WTC11 (cell line): ENCODE measurements around the gene FAM107B. TPM values are rescaled to one million over a fixed set of nuclear protein-coding genes. Genes with fewer than 3 reads are reported as not detected.

Experiments used
- ATAC-seq: fragments of 200-7000 bp; cut with Tn5 transposase; 2 replicates; pipeline ENCODE4 v1.10.0; 2021; ENCODE audit warnings: mild to moderate bottlenecking, moderate library complexity
- CTCF ChIA-PET: fragments of 300-600 bp; sonication (Branson Sonifier 250); formaldehyde crosslinking; loops from one replicate; lab custom pipeline; 2021; ENCODE audit warnings: antibody characterized with exemption; lab: Charles Lee
- POLR2A ChIA-PET: fragments of 350-600 bp; sonication (Branson Sonifier 250); formaldehyde crosslinking; loops from one replicate; lab custom pipeline; 2021; ENCODE audit warnings: antibody characterized with exemption; lab: Charles Lee
- DNase-seq: peaks from one replicate; pipeline ENCODE4 v3.0.0; 2021; ENCODE audit warnings: low spot score
- H3K27ac Mint-ChIP-seq: 2 replicates; pipeline ENCODE4 v1.8.0; 2021; ENCODE audit warnings: mixed read lengths
- H3K27me3 Mint-ChIP-seq: 2 replicates; pipeline ENCODE4 v1.8.0; 2021; ENCODE audit warnings: low read depth, mild to moderate bottlenecking, moderate library complexity, mixed read lengths
- H3K36me3 Mint-ChIP-seq: 2 replicates; pipeline ENCODE4 v1.8.0; 2021; ENCODE audit warnings: mixed read lengths
- H3K4me1 Mint-ChIP-seq: 2 replicates; pipeline ENCODE4 v1.8.0; 2022; ENCODE audit warnings: mixed read lengths
- H3K4me3 Mint-ChIP-seq: 2 replicates; pipeline ENCODE4 v1.8.0; 2021; ENCODE audit warnings: mild to moderate bottlenecking, moderate library complexity, mixed read lengths
- H3K9me3 Mint-ChIP-seq: 2 replicates; pipeline ENCODE4 v1.8.0; 2021; ENCODE audit warnings: mixed read lengths
- GABPB1 ChIP-seq: sonication (generic); formaldehyde crosslinking; IDR thresholded peaks from 2 replicates; pipeline ENCODE4 v1.8.1; 2023; ENCODE audit warnings: mild to moderate bottlenecking, missing genetic modification reagents
- GRHL2 ChIP-seq: fragments of 250-450 bp; sonication (Bioruptor Pico); IDR thresholded peaks from 2 replicates; pipeline ENCODE4 v1.8.0; 2022; ENCODE audit warnings: mild to moderate bottlenecking, moderate library complexity; ENCODE audit not compliant: insufficient replicate concordance, severe bottlenecking
- JAZF1 ChIP-seq: fragments of 250-450 bp; sonication (Bioruptor Pico); IDR thresholded peaks from 2 replicates; pipeline ENCODE4 v1.9.0; 2021; ENCODE audit warnings: moderate library complexity, mild to moderate bottlenecking, inconsistent platforms
- KAT7 ChIP-seq: sonication (generic); formaldehyde crosslinking; IDR thresholded peaks from 2 replicates; pipeline ENCODE4 v1.8.1; 2023; ENCODE audit warnings: missing genetic modification reagents, mild to moderate bottlenecking, borderline replicate concordance
- MXD4 ChIP-seq: fragments of 250-450 bp; sonication (Bioruptor Pico); IDR thresholded peaks from 2 replicates; pipeline ENCODE4 v1.8.0; 2021; ENCODE audit warnings: mild to moderate bottlenecking, moderate library complexity, borderline replicate concordance
- RELA ChIP-seq: sonication (generic); formaldehyde crosslinking; IDR thresholded peaks from 2 replicates; pipeline ENCODE4 v1.8.1; 2022; ENCODE audit warnings: missing genetic modification reagents, mild to moderate bottlenecking, borderline replicate concordance
- SMAD3 ChIP-seq: sonication (generic); formaldehyde crosslinking; IDR thresholded peaks from 2 replicates; pipeline ENCODE4 v1.8.0; 2022; ENCODE audit warnings: missing genetic modification reagents, mild to moderate bottlenecking, borderline replicate concordance
- TP53 ChIP-seq: sonication (generic); formaldehyde crosslinking; IDR thresholded peaks from 2 replicates; pipeline ENCODE4 v1.8.1; 2023; ENCODE audit warnings: mild to moderate bottlenecking, missing genetic modification reagents
- ZNF121 ChIP-seq: sonication (generic); formaldehyde crosslinking; IDR thresholded peaks from 2 replicates; pipeline ENCODE4 v1.8.0; 2023; ENCODE audit warnings: missing genetic modification reagents
- ZNF232 ChIP-seq: sonication (generic); formaldehyde crosslinking; IDR thresholded peaks from 2 replicates; pipeline ENCODE4 v1.8.0; 2022; ENCODE audit warnings: mild to moderate bottlenecking, missing genetic modification reagents
- ZNF317 ChIP-seq: sonication (generic); formaldehyde crosslinking; IDR thresholded peaks from 2 replicates; pipeline ENCODE4 v1.8.1; 2023; ENCODE audit warnings: low read depth, mild to moderate bottlenecking, moderate library complexity, missing genetic modification reagents, borderline replicate concordance
- ZNF396 ChIP-seq: fragments of 250-450 bp; sonication (Bioruptor Pico); IDR thresholded peaks from 2 replicates; pipeline ENCODE4 v1.8.0; 2021; ENCODE audit warnings: mild to moderate bottlenecking, moderate library complexity, borderline replicate concordance
- total RNA-seq: library from RNA; stranded (reverse); gene quantifications from 3 replicates; pipeline ENCODE4 v1.2.3, GENCODE V29; 2021
- TF ChIP-seq, protein P1 (sequence below): sonication (generic); formaldehyde crosslinking; conservative IDR thresholded peaks from 2 replicates; pipeline ENCODE4 v1.8.1; 2023; ENCODE audit warnings: mild to moderate bottlenecking, low read depth, missing genetic modification reagents, moderate library complexity
- TF ChIP-seq, protein P2 (sequence below): fragments of 200-600 bp; IDR thresholded peaks from 2 replicates; pipeline ENCODE4 v1.8.0; 2022; ENCODE audit warnings: antibody characterized with exemption
- TF ChIP-seq, protein P3 (sequence below): sonication (generic); formaldehyde crosslinking; IDR thresholded peaks from 2 replicates; pipeline ENCODE4 v1.8.1; 2023; ENCODE audit warnings: mild to moderate bottlenecking, missing genetic modification reagents
- TF ChIP-seq, protein P4 (sequence below): fragments of 250-450 bp; sonication (Bioruptor Pico); IDR thresholded peaks from 2 replicates; pipeline ENCODE4 v1.8.0; 2021; ENCODE audit warnings: mild to moderate bottlenecking
- TF ChIP-seq, protein P5 (sequence below): sonication (generic); formaldehyde crosslinking; IDR thresholded peaks from 2 replicates; pipeline ENCODE4 v1.8.1; 2023; ENCODE audit warnings: mild to moderate bottlenecking, missing genetic modification reagents, moderate library complexity
- TF ChIP-seq, protein P6 (sequence below): sonication (generic); formaldehyde crosslinking; IDR thresholded peaks from 2 replicates; pipeline ENCODE4 v1.8.0; 2023; ENCODE audit warnings: mild to moderate bottlenecking, missing genetic modification reagents
- TF ChIP-seq, protein P7 (sequence below): fragments of 250-450 bp; sonication (Bioruptor Pico); IDR thresholded peaks from 2 replicates; pipeline ENCODE4 v1.9.0; 2021; ENCODE audit warnings: mild to moderate bottlenecking

FAM107B gene
- total RNA-seq, 1 experiment from 2014 or later: 22.4 TPM

DNA sequence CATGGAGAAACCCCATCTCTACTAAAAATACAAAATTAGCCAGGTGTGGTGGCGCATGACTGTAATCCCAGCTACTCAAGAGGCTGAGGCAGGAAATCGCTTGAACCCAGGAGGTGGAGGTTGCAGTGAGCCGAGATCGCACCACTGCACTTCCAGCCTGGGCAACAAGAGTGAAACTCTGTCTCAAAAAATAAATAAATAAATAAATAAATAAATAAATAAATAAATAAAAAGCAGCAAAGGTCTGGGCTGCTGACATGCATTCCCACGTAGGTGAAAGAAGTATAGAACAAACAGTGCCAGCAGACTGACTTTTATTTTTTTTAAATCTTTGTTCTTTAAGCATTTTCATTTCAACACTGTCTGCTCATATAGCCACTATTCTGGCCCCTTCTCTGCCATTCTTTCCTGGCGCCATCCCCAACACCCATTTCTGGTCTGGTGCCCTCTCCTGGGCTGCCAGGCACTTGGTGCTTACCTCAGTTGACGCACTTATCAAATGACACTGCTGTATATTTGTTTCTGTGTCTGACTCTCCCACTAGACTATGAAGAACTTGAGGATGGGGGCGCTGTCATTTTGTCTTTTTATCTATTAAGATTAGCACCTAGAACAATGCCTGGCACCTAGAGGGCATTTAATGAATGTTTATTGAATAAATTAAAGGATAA lies 15.6 kb downstream of the FAM107B start:
- POLR2A ChIA-PET: no interaction called here
- no peaks in the 10 kb centered on the region for H3K27me3 Mint-ChIP-seq
- H3K9me3 Mint-ChIP-seq: peaks cover 3% of the 10 kb centered on the region
- DNase-seq: no peak
- no peak overlapping the region for H3K27ac Mint-ChIP-seq
- no peak overlapping the region for H3K4me3 Mint-ChIP-seq
- H3K4me1 Mint-ChIP-seq: no peaks in the 10 kb centered on the region
- CTCF ChIA-PET: no interaction called here
- H3K36me3 Mint-ChIP-seq: no peaks in the 10 kb centered on the region
- no peak for ATAC-seq
- TF ChIP-seq ZNF317 (no peak), KAT7 (CRISPR knock-in tag) (no peak), MXD4 (no peak), SMAD3 (CRISPR knock-in tag) (no peak), ZNF121 (CRISPR knock-in tag) (no peak), RELA (CRISPR knock-in tag) (no peak), ZNF232 (CRISPR knock-in tag) (no peak), GRHL2 (CRISPR knock-in tag) (no peak), GABPB1 (CRISPR knock-in tag) (no peak), ZNF396 (CRISPR knock-in tag) (no peak), JAZF1 (CRISPR knock-in tag) (no peak), TP53 (CRISPR knock-in tag) (no peak)
- TF ChIP-seq, protein P1, sequence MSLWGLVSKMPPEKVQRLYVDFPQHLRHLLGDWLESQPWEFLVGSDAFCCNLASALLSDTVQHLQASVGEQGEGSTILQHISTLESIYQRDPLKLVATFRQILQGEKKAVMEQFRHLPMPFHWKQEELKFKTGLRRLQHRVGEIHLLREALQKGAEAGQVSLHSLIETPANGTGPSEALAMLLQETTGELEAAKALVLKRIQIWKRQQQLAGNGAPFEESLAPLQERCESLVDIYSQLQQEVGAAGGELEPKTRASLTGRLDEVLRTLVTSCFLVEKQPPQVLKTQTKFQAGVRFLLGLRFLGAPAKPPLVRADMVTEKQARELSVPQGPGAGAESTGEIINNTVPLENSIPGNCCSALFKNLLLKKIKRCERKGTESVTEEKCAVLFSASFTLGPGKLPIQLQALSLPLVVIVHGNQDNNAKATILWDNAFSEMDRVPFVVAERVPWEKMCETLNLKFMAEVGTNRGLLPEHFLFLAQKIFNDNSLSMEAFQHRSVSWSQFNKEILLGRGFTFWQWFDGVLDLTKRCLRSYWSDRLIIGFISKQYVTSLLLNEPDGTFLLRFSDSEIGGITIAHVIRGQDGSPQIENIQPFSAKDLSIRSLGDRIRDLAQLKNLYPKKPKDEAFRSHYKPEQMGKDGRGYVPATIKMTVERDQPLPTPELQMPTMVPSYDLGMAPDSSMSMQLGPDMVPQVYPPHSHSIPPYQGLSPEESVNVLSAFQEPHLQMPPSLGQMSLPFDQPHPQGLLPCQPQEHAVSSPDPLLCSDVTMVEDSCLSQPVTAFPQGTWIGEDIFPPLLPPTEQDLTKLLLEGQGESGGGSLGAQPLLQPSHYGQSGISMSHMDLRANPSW (CRISPR knock-in tag): no peak
- TF ChIP-seq, protein P2, sequence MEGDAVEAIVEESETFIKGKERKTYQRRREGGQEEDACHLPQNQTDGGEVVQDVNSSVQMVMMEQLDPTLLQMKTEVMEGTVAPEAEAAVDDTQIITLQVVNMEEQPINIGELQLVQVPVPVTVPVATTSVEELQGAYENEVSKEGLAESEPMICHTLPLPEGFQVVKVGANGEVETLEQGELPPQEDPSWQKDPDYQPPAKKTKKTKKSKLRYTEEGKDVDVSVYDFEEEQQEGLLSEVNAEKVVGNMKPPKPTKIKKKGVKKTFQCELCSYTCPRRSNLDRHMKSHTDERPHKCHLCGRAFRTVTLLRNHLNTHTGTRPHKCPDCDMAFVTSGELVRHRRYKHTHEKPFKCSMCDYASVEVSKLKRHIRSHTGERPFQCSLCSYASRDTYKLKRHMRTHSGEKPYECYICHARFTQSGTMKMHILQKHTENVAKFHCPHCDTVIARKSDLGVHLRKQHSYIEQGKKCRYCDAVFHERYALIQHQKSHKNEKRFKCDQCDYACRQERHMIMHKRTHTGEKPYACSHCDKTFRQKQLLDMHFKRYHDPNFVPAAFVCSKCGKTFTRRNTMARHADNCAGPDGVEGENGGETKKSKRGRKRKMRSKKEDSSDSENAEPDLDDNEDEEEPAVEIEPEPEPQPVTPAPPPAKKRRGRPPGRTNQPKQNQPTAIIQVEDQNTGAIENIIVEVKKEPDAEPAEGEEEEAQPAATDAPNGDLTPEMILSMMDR: no peak
- TF ChIP-seq, protein P3, sequence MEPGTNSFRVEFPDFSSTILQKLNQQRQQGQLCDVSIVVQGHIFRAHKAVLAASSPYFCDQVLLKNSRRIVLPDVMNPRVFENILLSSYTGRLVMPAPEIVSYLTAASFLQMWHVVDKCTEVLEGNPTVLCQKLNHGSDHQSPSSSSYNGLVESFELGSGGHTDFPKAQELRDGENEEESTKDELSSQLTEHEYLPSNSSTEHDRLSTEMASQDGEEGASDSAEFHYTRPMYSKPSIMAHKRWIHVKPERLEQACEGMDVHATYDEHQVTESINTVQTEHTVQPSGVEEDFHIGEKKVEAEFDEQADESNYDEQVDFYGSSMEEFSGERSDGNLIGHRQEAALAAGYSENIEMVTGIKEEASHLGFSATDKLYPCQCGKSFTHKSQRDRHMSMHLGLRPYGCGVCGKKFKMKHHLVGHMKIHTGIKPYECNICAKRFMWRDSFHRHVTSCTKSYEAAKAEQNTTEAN (CRISPR knock-in tag): no peak
- TF ChIP-seq, protein P4, sequence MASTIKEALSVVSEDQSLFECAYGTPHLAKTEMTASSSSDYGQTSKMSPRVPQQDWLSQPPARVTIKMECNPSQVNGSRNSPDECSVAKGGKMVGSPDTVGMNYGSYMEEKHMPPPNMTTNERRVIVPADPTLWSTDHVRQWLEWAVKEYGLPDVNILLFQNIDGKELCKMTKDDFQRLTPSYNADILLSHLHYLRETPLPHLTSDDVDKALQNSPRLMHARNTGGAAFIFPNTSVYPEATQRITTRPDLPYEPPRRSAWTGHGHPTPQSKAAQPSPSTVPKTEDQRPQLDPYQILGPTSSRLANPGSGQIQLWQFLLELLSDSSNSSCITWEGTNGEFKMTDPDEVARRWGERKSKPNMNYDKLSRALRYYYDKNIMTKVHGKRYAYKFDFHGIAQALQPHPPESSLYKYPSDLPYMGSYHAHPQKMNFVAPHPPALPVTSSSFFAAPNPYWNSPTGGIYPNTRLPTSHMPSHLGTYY: no peak
- TF ChIP-seq, protein P5, sequence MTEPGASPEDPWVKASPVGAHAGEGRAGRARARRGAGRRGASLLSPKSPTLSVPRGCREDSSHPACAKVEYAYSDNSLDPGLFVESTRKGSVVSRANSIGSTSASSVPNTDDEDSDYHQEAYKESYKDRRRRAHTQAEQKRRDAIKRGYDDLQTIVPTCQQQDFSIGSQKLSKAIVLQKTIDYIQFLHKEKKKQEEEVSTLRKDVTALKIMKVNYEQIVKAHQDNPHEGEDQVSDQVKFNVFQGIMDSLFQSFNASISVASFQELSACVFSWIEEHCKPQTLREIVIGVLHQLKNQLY (CRISPR knock-in tag): no peak
- TF ChIP-seq, protein P6, sequence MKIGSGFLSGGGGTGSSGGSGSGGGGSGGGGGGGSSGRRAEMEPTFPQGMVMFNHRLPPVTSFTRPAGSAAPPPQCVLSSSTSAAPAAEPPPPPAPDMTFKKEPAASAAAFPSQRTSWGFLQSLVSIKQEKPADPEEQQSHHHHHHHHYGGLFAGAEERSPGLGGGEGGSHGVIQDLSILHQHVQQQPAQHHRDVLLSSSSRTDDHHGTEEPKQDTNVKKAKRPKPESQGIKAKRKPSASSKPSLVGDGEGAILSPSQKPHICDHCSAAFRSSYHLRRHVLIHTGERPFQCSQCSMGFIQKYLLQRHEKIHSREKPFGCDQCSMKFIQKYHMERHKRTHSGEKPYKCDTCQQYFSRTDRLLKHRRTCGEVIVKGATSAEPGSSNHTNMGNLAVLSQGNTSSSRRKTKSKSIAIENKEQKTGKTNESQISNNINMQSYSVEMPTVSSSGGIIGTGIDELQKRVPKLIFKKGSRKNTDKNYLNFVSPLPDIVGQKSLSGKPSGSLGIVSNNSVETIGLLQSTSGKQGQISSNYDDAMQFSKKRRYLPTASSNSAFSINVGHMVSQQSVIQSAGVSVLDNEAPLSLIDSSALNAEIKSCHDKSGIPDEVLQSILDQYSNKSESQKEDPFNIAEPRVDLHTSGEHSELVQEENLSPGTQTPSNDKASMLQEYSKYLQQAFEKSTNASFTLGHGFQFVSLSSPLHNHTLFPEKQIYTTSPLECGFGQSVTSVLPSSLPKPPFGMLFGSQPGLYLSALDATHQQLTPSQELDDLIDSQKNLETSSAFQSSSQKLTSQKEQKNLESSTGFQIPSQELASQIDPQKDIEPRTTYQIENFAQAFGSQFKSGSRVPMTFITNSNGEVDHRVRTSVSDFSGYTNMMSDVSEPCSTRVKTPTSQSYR (CRISPR knock-in tag): no peak
- TF ChIP-seq, protein P7, sequence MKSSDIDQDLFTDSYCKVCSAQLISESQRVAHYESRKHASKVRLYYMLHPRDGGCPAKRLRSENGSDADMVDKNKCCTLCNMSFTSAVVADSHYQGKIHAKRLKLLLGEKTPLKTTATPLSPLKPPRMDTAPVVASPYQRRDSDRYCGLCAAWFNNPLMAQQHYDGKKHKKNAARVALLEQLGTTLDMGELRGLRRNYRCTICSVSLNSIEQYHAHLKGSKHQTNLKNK (CRISPR knock-in tag): no peak
- TF ChIP-seq, all 79 proteins: peak for 0
